NCI-H2196 (cell line): ENCODE results near the gene NRG2.

Experiments
- DNase-seq: peaks from one replicate; lab custom pipeline; 2025; ENCODE audit not compliant: unreplicated experiment; lab: John Stamatoyannopoulos, UW

NRG2 gene

GRCh38 chr5:140042643-140043507 lies at the start of gene NRG2:
NRG2 (minus strand) TSS chr5:140043299.
- DNase-seq, result peak; percentile 46

- no peak for DNase-seq
Observed at GRCh38 chr5:140090251-140090650, 47.2 kb upstream of the NRG2 start.

GRCh38 chr5:140084541-140084940 lies 41.4 kb upstream of the NRG2 start:
- DNase-seq, result no peak

- no peak for DNase-seq
Observed at GRCh38 chr5:140083650-140084049, 40.6 kb upstream of the NRG2 start.

GRCh38 chr5:140083120-140083519 lies 40.0 kb upstream of the NRG2 start:
- no peak for DNase-seq

DNA sequence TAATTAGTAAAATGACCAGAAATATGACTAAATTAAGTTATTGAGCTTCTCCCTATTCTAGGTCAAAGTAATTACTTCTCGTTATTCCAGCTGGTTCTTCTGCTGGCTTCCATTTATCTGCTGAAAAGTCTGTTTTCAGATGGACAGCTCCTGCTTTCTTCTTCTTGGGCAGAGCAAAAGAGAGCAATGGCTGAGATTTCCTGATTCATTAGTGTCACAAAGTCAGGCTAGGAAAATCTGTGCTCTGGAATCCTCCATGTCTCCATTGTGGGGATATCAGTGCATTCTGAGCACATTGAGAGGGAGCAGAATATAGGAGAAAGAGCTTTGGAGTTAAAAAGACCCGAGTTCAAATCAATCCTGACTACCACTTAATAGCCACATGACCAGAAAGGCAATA lies 33.7 kb upstream of the NRG2 start:
- DNase-seq, result no peak

DNA sequence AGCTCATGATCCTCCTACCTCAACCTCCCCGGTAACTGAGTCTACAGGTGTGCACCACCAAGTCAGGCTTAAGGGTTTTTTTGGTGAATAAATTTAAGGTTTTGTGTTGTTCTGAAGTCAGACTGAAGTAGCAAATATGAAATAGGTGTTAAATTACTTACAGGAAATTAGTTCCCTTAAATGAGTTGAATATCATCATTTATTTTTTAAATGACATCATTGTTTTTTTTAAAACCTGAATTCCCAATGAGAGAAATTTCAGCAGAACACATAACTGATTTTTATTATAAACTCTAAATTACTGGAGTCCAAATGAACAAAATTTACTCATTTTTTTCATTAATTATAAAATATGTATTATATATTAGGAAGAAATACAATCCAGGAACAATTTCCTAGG lies 33.0 kb upstream of the NRG2 start:
- DNase-seq, result no peak

DNA sequence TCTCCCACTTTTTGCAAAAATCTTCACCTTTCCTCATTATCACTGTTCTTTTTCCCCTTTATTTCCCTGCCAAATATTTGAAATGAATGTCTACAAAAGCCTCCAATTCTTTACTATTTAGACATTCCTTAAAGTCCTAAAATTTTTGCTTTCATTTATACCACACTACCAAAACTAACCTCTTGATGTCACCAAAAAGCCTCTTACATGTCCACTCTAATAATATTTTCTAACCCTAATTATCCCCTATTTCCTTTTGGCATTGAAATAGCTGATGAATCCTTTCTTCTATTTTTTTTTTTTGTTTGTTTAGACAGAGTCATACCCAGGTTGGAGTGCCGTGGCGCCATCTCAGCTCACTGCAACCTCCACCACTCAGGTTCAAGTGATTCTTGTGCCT lies 32.3 kb upstream of the NRG2 start:
- peak; percentile 15 for DNase-seq

GRCh38 chr5:140073296-140073695 lies 30.2 kb upstream of the NRG2 start:
- DNase-seq, result peak; percentile 4

- DNase-seq, result no peak
Observed at GRCh38 chr5:140072812-140073211, 29.7 kb upstream of the NRG2 start.

DNA sequence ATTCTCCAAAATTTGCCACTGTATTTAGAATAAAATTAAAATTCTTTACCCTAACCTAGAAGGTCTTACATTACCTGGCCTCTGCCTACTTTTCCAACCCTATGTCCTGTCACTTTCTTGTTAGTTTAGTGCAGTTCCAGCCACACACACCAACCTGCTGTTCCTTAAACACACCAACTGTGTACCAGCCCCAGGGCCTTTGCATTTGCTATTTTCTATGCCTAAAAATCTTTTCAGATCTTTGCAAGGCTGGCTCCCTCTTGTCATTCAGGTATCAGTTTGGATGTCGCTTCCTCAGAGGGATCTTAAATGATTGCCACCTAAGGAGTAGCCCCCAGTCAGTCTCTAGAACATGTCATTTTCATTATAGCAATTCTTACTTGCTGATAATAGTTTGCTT lies 17.7 kb upstream of the NRG2 start:
- DNase-seq, result no peak

- DNase-seq, result no peak
Observed at GRCh38 chr5:140058212-140058932, 15.3 kb upstream of the NRG2 start.

DNA sequence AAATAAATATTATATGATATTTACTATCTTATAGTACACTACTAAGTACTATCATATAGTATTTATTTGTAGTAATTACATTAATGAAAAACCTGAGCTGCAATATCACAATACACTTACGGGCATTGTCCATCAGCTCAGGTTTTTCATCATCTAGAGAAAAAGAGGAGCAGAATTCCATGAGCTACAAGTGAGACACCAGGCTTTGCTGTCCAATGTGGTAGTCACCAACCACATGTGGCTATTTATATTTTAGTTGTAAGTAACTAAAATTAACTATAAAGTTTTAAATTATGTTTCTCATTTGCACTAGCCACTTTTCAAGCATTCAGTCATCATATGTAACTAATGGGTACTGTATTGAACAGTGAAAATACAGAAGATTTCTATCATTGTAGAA lies 13.8 kb upstream of the NRG2 start:
- DNase-seq, result no peak

- DNase-seq, result no peak
Observed at GRCh38 chr5:140055152-140055551, 12.1 kb upstream of the NRG2 start.

DNA sequence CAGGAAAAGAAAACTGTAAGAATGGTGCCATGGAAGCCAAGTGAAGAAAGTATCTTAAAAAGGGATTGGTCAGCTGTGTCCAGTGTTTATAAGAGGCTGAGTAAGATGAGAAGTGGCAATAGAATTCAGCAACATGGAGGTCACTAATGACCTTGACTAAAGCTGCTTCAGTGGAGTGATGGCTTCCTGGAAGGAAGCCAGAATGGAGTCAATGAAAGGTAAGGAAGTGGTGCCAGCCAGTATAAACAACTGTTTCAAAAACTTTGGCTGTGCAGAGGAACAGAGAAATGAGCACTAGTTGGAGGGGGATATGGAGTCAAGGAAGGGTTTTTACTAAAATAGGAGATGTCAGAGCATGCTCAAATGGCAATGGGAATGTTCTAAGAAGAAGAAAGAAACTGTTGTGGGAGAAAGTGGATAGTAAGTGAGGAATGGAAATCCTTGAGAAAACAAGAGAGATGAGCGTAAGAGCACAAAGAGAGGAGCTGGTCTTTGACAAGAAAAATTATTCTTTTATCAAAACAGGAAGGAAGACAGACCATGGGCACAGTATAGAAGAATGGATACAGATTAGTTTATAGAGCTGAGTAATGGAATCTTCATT lies 11.1 kb upstream of the NRG2 start:
- DNase-seq, result peak; percentile 23

DNA sequence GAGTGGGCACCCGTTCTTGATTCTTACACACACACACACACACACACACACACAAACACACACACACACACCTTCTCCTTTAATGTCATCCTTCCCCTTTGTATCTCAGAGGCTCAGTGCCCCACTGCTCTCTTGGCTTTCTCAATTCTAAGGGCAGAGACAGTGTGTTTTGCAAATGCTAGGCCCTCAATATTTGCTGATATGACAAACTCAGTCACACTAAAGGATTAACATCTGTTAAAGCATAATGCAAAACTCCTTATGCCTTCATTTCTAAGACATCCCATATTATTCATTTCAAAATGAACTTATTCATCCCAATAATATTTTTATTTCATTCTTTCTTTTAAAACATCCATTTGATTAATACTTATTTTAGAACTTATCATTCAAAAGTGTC lies 8.9 kb upstream of the NRG2 start:
- DNase-seq, result no peak

DNA sequence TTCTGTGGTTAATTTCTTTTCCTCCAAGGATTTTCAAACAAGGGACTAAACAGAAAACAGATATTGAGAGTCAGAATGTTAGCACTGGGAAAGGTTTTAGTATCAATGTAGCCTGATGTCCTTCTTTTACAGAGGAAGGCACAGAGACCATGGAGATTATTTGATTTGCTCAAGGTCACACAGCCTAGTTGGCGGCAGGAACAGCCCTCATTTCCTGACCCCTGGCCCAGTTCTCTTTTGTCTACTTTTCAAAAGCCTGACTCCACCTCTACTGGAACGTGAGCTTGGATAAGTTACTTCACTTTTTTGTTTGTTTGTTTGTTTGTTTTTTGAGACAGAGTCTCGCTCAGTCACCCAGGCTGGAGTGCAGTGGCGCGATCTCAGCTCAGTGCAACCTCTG lies 6.6 kb upstream of the NRG2 start:
- DNase-seq, result no peak

GRCh38 chr5:140049205-140049604 lies 6.1 kb upstream of the NRG2 start:
- DNase-seq, result no peak

DNA sequence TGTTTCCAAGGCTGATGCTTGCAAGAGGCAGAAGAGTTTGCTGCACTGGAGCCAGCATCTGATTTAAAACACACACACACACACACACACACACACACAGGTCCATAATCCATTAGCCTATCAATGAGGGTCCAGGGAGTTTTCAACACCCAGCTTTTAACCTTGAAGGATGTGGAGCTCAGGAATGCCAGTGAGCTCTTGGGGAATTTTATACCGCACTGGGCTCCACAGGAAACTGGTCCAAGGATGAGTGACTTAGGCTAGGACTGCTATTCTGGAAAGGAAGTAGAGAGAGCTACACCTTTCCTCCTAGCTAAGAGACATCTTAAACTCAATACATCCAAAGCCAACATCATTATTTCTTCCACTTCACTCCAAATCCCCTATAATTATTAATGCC lies 942 bp upstream of the NRG2 start:
- no peak for DNase-seq

GRCh38 chr5:140043508-140043872 lies 391 bp upstream of the NRG2 start:
- peak; percentile 45 for DNase-seq

- no peak for DNase-seq
Observed at GRCh38 chr5:140042393-140042642, 781 bp downstream of the NRG2 start.
